Keratinocyte (primary cell): ENCODE data around the gene DOK6. TPM values are rescaled to one million over a fixed set of nuclear protein-coding genes. Genes with fewer than 3 reads are reported as not detected.

Experiments
- DNase-seq: peaks from one replicate; pipeline ENCODE4 v3.0.0-alpha.2; 2011; ENCODE audit warnings: low read depth, missing footprints, low spot score
- FAIRE-seq: peaks from 2 replicates; lab custom pipeline; 2011; peaks lifted over from hg19 to GRCh38; lab: Jason Lieb, UNC
- H2AFZ ChIP-seq: 2 replicates; pipeline ENCODE4 v1.6.0; 2012; ENCODE audit warnings: low read length, control low read depth, inconsistent platforms; ENCODE audit not compliant: control insufficient read depth
- H3K27ac ChIP-seq: 2 replicates; pipeline ENCODE4 v1.5.1; 2011; ENCODE audit warnings: low read length; ENCODE audit not compliant: control insufficient read depth, insufficient read depth
- H3K27me3 ChIP-seq: 3 replicates; pipeline ENCODE4 v1.6.0; 2011; ENCODE audit warnings: low read length; ENCODE audit not compliant: control insufficient read depth, insufficient read depth; ENCODE audit errors: extremely low read depth
- H3K36me3 ChIP-seq, 2 experiments: 2 replicates in 1 of 2; 3 replicates in 1 of 2; pipeline ENCODE4 v1.5.1; 2011; ENCODE audit warnings: low read length in 2 of 2, mild to moderate bottlenecking in 1 of 2; ENCODE audit not compliant: control insufficient read depth in 2 of 2, insufficient read depth in 2 of 2; ENCODE audit errors: extremely low read depth in 1 of 2
- H3K4me1 ChIP-seq: 3 replicates; pipeline ENCODE4 v1.5.1; 2011; ENCODE audit warnings: low read length; ENCODE audit not compliant: control insufficient read depth, insufficient read depth; ENCODE audit errors: extremely low read depth
- H3K4me2 ChIP-seq: 3 replicates; pipeline ENCODE4 v1.6.0; 2011; ENCODE audit warnings: low read depth, low read length; ENCODE audit not compliant: control insufficient read depth, insufficient read depth; ENCODE audit errors: extremely low read depth
- H3K4me3 ChIP-seq, 3 experiments: fragments of 200-600 bp in 1 of 3; sonication (generic) in 1 of 3; 2 replicates in 2 of 3; 3 replicates in 1 of 3; pipeline ENCODE4 v1.5.1; 2011 to 2016; ENCODE audit warnings: low read length in 3 of 3, mild to moderate bottlenecking in 3 of 3, control low read depth in 2 of 3, inconsistent platforms in 1 of 3, low read depth in 1 of 3, mixed read lengths in 1 of 3, mixed run types in 1 of 3, moderate library complexity in 1 of 3; ENCODE audit not compliant: control insufficient read depth in 2 of 3, insufficient read depth in 2 of 3; ENCODE audit errors: extremely low read depth in 1 of 3
- H3K79me2 ChIP-seq: 2 replicates; pipeline ENCODE4 v1.6.0; 2012; ENCODE audit warnings: low read length; ENCODE audit not compliant: control insufficient read depth, insufficient read depth
- H3K9ac ChIP-seq: 3 replicates; pipeline ENCODE4 v1.6.0; 2011; ENCODE audit warnings: low read length; ENCODE audit not compliant: control insufficient read depth, insufficient read depth; ENCODE audit errors: extremely low read depth
- H3K9me1 ChIP-seq: 3 replicates; pipeline ENCODE4 v1.6.0; 2011; ENCODE audit warnings: low read length; ENCODE audit not compliant: control insufficient read depth, insufficient read depth; ENCODE audit errors: extremely low read depth
- H3K9me3 ChIP-seq: 2 replicates; pipeline ENCODE4 v1.5.1; 2012; ENCODE audit warnings: low read depth, low read length; ENCODE audit not compliant: control insufficient read depth
- H4K20me1 ChIP-seq: 3 replicates; pipeline ENCODE4 v1.6.0; 2011; ENCODE audit warnings: low read length; ENCODE audit not compliant: control insufficient read depth, insufficient read depth; ENCODE audit errors: extremely low read depth
- CTCF ChIP-seq, 3 experiments: IDR thresholded peaks in 1 of 3; conservative IDR thresholded peaks in 1 of 3; optimal IDR thresholded peaks in 1 of 3; 2 replicates in 2 of 3; 3 replicates in 1 of 3; pipeline versions ENCODE3 to v1.5.1; 2011; ENCODE audit warnings: low read length in 3 of 3, mild to moderate bottlenecking in 3 of 3, moderate library complexity in 2 of 3, control low read depth in 1 of 3, inconsistent platforms in 1 of 3; ENCODE audit not compliant: insufficient read depth in 2 of 3; ENCODE audit errors: extremely low read depth in 1 of 3
- EZH2 ChIP-seq: IDR thresholded peaks from one replicate; pipeline ENCODE4 v1.6.1; 2012; ENCODE audit warnings: inconsistent platforms, mild to moderate bottlenecking, low read length, moderate library complexity
- dilution Hi-C: fragments of 300-500 bp; cut with MboI; formaldehyde crosslinking; loops from one replicate; pipeline ENCODE4 v1.7.0; 2020; ENCODE audit warnings: low sequenced_read_pairs; ENCODE audit not compliant: extremely low pct_ligation_motif_present
- polyA plus RNA-seq, 5 experiments: library from polyadenylated mRNA; depleted of rRNA in 3 of 5; stranded (reverse) in 3 of 5; stranded (forward) in 1 of 5; unstranded in 1 of 5; fragments of >200 nt; gene quantifications; 1 replicate in 1 of 5; 2 replicates in 3 of 5; 3 replicates in 1 of 5; pipeline versions ENCODE4 v1.2.1 to v1.2.3, GENCODE V29; 2011 to 2012; ENCODE audit warnings: missing spikeins in 2 of 5, low read depth in 1 of 5, low replicate concordance in 1 of 5

Gene DOK6
- polyA plus RNA-seq, 1 donor (not counting 4 experiments of a cell fraction or from before 2014, with no cell fraction given): not detected

- no peaks in the 10 kb centered on the region for H4K20me1 ChIP-seq
- no peak for TF ChIP-seq EZH2
- no peak for TF ChIP-seq CTCF (optimal IDR thresholded peaks at IDR 0.05 in 1 of 3, IDR thresholded peaks at IDR 0.05 in 1 of 3, conservative IDR thresholded peaks at IDR 0.05 in 1 of 3; ENCODE audit: extremely low read depth in 1 of 3, insufficient read depth in 2 of 3, low read length in 3 of 3)
- no peak overlapping the region for H3K9ac ChIP-seq
- DNase-seq: no peak
- no peaks in the 10 kb centered on the region for H3K9me3 ChIP-seq
- no peak overlapping the region for H3K4me3 ChIP-seq
- no peaks in the 10 kb centered on the region for H3K36me3 ChIP-seq
- dilution Hi-C loops: no loop called here
- H2AFZ ChIP-seq: no peak overlapping the region
- H3K9me1 ChIP-seq: no peaks in the 10 kb centered on the region
- H3K4me2 ChIP-seq: no peak overlapping the region
- H3K4me1 ChIP-seq: no peaks in the 10 kb centered on the region
- no peaks in the 10 kb centered on the region for H3K27me3 ChIP-seq
- H3K27ac ChIP-seq: no peak overlapping the region
- no peaks in the 10 kb centered on the region for H3K79me2 ChIP-seq
- no peak for FAIRE-seq
Measured at GRCh38 chr18:69720422-69720821, 319.7 kb downstream of the DOK6 start.

- H2AFZ ChIP-seq: no peak overlapping the region
- TF ChIP-seq CTCF (optimal IDR thresholded peaks at IDR 0.05 in 1 of 3, IDR thresholded peaks at IDR 0.05 in 1 of 3, conservative IDR thresholded peaks at IDR 0.05 in 1 of 3; ENCODE audit: extremely low read depth in 1 of 3, insufficient read depth in 2 of 3, low read length in 3 of 3): no peak
- TF ChIP-seq EZH2: no peak
- dilution Hi-C loops: no loop called here
- H3K27ac ChIP-seq: no peak overlapping the region
- no peaks in the 10 kb centered on the region for H3K36me3 ChIP-seq
- no peak overlapping the region for H3K9ac ChIP-seq
- no peaks in the 10 kb centered on the region for H3K9me3 ChIP-seq
- H3K4me1 ChIP-seq: no peaks in the 10 kb centered on the region
- no peaks in the 10 kb centered on the region for H3K9me1 ChIP-seq
- no peak overlapping the region for H3K4me2 ChIP-seq
- H3K27me3 ChIP-seq: no peaks in the 10 kb centered on the region
- H4K20me1 ChIP-seq: no peaks in the 10 kb centered on the region
- DNase-seq: no peak
- H3K4me3 ChIP-seq: no peak overlapping the region
- FAIRE-seq: no peak
- H3K79me2 ChIP-seq: no peaks in the 10 kb centered on the region
Measured at GRCh38 chr18:69723434-69723833, 322.7 kb downstream of the DOK6 start.
